Esophagus squamous epithelium (tissue), 5 donors: Measurements from ENCODE around the gene CDCP1. TPM values are rescaled to one million over a fixed set of nuclear protein-coding genes. Genes with fewer than 3 reads are reported as not detected.

Experiments
- DNase-seq: peaks from one replicate; lab custom pipeline; 2025; lab: John Stamatoyannopoulos, UW
- H3K27ac ChIP-seq, 4 donors: fragments of 200-600 bp; sonication (generic); one replicate each; pipeline ENCODE4 v1.5.1; 2016 to 2019; ENCODE audit warnings: mild to moderate bottlenecking in 1 of 4
- H3K27me3 ChIP-seq, 4 donors: fragments of 200-600 bp; sonication (generic); 1 replicate in 3 of 4; 2 replicates in 1 of 4; pipeline versions ENCODE4 v1.5.1 to v1.6.0; 2017 to 2021; ENCODE audit warnings: antibody characterized with exemption in 1 of 4
- H3K36me3 ChIP-seq, 3 donors: fragments of 200-600 bp; sonication (generic); one replicate each; pipeline ENCODE4 v1.5.1; 2016 to 2019
- H3K4me1 ChIP-seq, 3 donors: fragments of 200-600 bp; sonication (generic); one replicate each; pipeline ENCODE4 v1.5.1; 2017 to 2019
- H3K4me3 ChIP-seq, 4 donors: fragments of 200-600 bp; sonication (generic); 1 replicate in 3 of 4; 2 replicates in 1 of 4; pipeline ENCODE4 v1.5.1; 2016 to 2019; ENCODE audit warnings: mild to moderate bottlenecking in 2 of 4, moderate library complexity in 1 of 4
- H3K9me3 ChIP-seq, 3 donors: fragments of 200-600 bp; sonication (generic); one replicate each; pipeline ENCODE4 v1.5.1; 2016 to 2019
- POLR2A ChIP-seq, 4 donors: fragments of 450-650 bp; IDR thresholded peaks; one replicate each; pipeline ENCODE4 v1.6.1; 2017; ENCODE audit warnings: antibody characterized with exemption in 4 of 4, mild to moderate bottlenecking in 4 of 4, moderate library complexity in 3 of 4
- WGBS, 2 donors: methylation state at CpG; one replicate each; pipeline ENCODE4 v1.1.5; 2018; 5-methylcytosine and 5-hydroxymethylcytosine counted together
- intact Hi-C: fragments of 100-400 bp; cut with DNase I; formaldehyde crosslinking; loops from one replicate; pipeline ENCODE4 v1.15.0; 2022
- total RNA-seq, 4 donors: library from RNA; depleted of rRNA; stranded (reverse); fragments of >200 nt; gene quantifications; one replicate each; pipeline ENCODE4 v1.1.0, GENCODE V29; 2016
- TF ChIP-seq, protein P1 (sequence below), 6 experiments: fragments of 450-650 bp in 4 of 6; fragments of 200-600 bp in 2 of 6; sonication (generic) in 2 of 6; IDR thresholded peaks; one replicate each; pipeline ENCODE4 v1.5.1; 2016 to 2019; ENCODE audit warnings: antibody characterized with exemption in 6 of 6, mild to moderate bottlenecking in 4 of 6, moderate library complexity in 4 of 6
- donor health status: DM: yes; HTN: yes; CAD: no.

The CDCP1 gene
- total RNA-seq, 4 donors from 2014 or later = 35.7 to 95.4 (median 54.6) TPM

DNA sequence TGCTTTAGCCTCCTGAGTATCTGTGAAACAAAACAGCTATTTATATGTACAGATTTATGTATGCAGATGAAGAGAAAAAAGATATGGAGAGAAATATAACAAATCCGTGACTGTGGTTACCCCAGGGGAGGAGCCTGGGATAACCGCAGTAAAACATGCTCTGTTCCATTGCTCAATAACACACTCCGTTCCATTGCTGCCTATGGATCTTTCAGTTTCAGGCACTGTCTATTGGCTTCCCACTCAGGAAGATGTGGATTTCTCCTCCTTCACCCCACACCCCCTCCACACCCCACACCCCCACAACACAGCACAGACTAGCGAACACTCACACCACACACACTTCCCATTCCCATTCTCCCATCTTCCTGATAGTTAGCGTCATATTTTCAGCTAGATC, 47.9 kb downstream of the CDCP1 start:
- H3K9me3 ChIP-seq = no peaks in the 10 kb centered on the region
- H3K4me1 ChIP-seq = peaks cover 0 to 4% (median 0%) of the 10 kb centered on the region in 3 donors
- no peaks in the 10 kb centered on the region for H3K27me3 ChIP-seq
- 76 to 83% methylated on average over 5 of the region's 5 CpGs for WGBS, 2 donors
- TF ChIP-seq POLR2A (IDR thresholded peaks at IDR 0.05) = no peak
- TF ChIP-seq, protein P1, sequence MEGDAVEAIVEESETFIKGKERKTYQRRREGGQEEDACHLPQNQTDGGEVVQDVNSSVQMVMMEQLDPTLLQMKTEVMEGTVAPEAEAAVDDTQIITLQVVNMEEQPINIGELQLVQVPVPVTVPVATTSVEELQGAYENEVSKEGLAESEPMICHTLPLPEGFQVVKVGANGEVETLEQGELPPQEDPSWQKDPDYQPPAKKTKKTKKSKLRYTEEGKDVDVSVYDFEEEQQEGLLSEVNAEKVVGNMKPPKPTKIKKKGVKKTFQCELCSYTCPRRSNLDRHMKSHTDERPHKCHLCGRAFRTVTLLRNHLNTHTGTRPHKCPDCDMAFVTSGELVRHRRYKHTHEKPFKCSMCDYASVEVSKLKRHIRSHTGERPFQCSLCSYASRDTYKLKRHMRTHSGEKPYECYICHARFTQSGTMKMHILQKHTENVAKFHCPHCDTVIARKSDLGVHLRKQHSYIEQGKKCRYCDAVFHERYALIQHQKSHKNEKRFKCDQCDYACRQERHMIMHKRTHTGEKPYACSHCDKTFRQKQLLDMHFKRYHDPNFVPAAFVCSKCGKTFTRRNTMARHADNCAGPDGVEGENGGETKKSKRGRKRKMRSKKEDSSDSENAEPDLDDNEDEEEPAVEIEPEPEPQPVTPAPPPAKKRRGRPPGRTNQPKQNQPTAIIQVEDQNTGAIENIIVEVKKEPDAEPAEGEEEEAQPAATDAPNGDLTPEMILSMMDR (IDR thresholded peaks at IDR 0.05) = no peak
- no peak for DNase-seq
- H3K27ac ChIP-seq = no peak overlapping the region
- intact Hi-C loops = no loop called here
- H3K4me3 ChIP-seq = no peak overlapping the region
- peaks cover 0 to 81% (median 6%) of the 10 kb centered on the region in 3 donors for H3K36me3 ChIP-seq

DNA sequence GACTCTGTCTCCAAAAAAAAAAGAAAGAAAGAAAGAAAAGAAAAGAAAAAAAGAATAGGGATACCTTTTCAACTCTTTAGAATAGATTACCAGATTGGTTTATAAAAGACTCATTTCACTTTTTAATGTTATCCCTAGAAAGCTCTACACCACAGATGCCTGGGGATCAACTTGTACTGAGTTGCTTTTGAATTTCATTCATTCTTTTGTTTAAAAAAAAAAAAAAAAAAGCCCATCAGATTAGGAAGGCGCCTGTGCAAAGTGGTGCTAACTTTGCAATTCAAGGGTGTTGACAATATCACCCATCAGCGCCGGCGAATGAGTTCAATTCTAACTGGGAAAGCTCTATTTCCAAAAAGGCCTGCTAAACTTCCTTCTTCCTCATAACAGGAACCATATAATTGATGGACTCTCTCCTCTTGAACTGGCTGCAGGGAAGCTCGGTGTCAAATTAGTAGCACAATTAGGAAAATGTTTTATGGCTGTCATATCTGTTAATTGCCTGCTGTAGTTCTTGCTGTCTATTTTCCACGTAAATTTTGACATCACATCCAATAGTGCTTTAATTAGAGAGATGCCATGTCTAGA, 48.8 kb downstream of the CDCP1 start:
- Histone ChIP-seq H3K4me1 (peaks cover 0 to 12% (median 3%) of the 10 kb centered on the region in 3 donors), H3K9me3 (no peaks in the 10 kb centered on the region), H3K36me3 (peaks cover 0 to 82% (median 6%) of the 10 kb centered on the region in 3 donors), H3K27me3 (no peaks in the 10 kb centered on the region), H3K27ac (no peak overlapping the region), H3K4me3 (no peak overlapping the region)
- no peak for TF ChIP-seq POLR2A (IDR thresholded peaks at IDR 0.05)
- TF ChIP-seq, protein P1 (IDR thresholded peaks at IDR 0.05) = no peak
- intact Hi-C loops = no loop called here
- no peak for DNase-seq
- WGBS, 2 donors = 61 to 72% methylated on average over 6 of the region's 6 CpGs

DNA sequence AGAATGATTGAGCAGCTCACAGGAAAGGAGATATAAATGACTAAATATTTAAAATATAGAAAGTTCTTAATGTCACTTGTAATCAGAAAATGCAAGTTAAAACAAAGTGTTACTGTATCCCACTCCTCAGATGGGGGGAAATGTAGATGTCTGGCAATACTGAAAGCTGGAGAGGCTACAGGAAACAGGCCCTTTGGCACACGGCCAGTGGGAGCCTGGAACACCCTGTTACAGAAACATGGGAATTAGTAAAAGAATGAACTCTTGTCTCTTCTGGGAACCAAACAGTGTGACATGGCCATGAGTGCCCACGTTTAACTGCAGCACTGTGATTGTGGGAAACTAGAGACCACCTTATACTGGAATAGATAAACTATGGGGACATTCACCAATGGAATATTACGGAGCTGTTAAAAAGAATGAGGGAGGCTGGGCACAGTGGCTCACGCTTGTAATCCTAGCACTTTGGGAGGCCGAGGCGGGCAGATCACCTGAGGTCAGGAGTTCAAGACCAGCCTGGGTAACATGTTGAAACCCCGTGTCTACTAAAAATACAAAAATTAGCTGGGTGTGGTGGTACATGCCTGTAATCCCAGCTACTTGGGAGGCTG, 50.2 kb downstream of the CDCP1 start:
- H3K27me3 ChIP-seq = no peaks in the 10 kb centered on the region
- 74 to 81% methylated on average over 7 of the region's 7 CpGs for WGBS, 2 donors
- TF ChIP-seq POLR2A (IDR thresholded peaks at IDR 0.05) = no peak
- TF ChIP-seq, protein P1 (IDR thresholded peaks at IDR 0.05) = no peak

DNA sequence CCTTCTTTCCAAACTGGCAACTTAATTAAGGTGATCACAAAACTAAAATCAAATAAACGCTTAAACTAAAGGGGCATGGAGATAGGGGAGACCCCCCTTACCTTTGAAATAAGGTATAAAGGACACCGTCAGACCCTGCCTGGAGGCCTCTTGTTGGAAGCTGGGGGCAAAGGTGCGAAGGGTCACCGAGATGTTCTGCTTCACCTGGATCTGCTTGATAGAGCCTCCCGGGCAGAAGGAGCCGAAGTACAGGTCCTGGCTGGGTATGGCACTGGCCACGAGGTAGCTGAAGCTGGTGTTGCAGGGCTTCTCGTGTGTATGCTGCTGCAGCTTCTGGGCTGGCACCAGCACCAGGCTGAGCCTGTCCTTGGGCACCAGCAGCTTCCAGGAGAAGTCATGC, 53.0 kb downstream of the CDCP1 start:
- peaks cover 6 to 89% (median 17%) of the 10 kb centered on the region in 3 donors for H3K36me3 ChIP-seq

More for the DNA sequence above, 50.2 kb downstream of the CDCP1 start:
- peaks cover 0 to 26% (median 8%) of the 10 kb centered on the region in 3 donors for H3K4me1 ChIP-seq
- peaks cover 0 to 3% (median 0%) of the 10 kb centered on the region in 3 donors for H3K9me3 ChIP-seq
- H3K36me3 ChIP-seq = peaks cover 1 to 79% (median 10%) of the 10 kb centered on the region in 3 donors
- no peak overlapping the region for H3K4me3 ChIP-seq
- no peak for DNase-seq
- no peak overlapping the region for H3K27ac ChIP-seq
- intact Hi-C loops = no loop called here

More for the DNA sequence above, 53.0 kb downstream of the CDCP1 start:
- Histone ChIP-seq H3K9me3 (peaks cover 0 to 5% (median 0%) of the 10 kb centered on the region in 3 donors), H3K27ac (peak overlapping the region in 3 of 4 donors; percentile 74 to 81 (median 79)), H3K4me1 (peaks cover 0 to 48% (median 10%) of the 10 kb centered on the region in 3 donors), H3K27me3 (no peaks in the 10 kb centered on the region), H3K4me3 (no peak overlapping the region)
- TF ChIP-seq POLR2A (IDR thresholded peaks at IDR 0.05) = no peak
- TF ChIP-seq, protein P1 (IDR thresholded peaks at IDR 0.05) = no peak
- 66 to 95% methylated on average over 5 to 7 of the region's 8 CpGs for WGBS, 2 donors
- no peak for DNase-seq
- intact Hi-C loops = no loop called here
